Astrocyte of the spinal cord (primary cell): ENCODE measurements around the gene SHISA3.

Experiments used
- DNase-seq: peaks from one replicate; pipeline ENCODE4 v3.0.0; 2011; ENCODE audit warnings: low read depth, low spot score
- H3K4me3 ChIP-seq: 2 replicates; pipeline ENCODE4 v1.5.1; 2011; ENCODE audit warnings: low read depth, mild to moderate bottlenecking, low read length, moderate library complexity
- in situ Hi-C: cut with HindIII; loops from 2 replicates; pipeline ENCODE4 v1.10.0; 2017; ENCODE audit warnings: low sequenced_read_pairs
- TF ChIP-seq, protein P1 (sequence below): IDR thresholded peaks from 2 replicates; pipeline ENCODE4 v1.5.1; 2012; ENCODE audit warnings: low read depth, mild to moderate bottlenecking, low read length, inconsistent platforms

Gene SHISA3

DNA sequence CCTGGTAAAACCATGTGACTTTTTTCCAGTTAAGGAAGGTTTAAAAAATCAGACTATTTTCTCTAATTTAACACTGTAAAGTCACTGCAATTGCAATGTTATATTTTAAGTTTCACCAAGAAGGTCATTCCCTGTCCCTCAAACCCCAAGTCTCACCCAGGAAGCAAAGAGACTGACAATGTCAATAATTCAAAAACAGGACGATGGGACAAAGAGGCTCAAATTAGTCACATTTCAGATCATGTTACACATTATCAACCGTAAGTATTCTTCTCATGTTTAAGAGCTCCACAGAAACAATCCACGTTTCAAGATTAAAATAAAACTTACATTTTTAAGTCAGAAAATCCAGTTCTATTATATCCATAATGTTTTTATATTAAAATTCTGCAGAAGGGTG, 13.2 kb downstream of the SHISA3 start:
- no peak overlapping the region for H3K4me3 ChIP-seq
- TF ChIP-seq, protein P1, sequence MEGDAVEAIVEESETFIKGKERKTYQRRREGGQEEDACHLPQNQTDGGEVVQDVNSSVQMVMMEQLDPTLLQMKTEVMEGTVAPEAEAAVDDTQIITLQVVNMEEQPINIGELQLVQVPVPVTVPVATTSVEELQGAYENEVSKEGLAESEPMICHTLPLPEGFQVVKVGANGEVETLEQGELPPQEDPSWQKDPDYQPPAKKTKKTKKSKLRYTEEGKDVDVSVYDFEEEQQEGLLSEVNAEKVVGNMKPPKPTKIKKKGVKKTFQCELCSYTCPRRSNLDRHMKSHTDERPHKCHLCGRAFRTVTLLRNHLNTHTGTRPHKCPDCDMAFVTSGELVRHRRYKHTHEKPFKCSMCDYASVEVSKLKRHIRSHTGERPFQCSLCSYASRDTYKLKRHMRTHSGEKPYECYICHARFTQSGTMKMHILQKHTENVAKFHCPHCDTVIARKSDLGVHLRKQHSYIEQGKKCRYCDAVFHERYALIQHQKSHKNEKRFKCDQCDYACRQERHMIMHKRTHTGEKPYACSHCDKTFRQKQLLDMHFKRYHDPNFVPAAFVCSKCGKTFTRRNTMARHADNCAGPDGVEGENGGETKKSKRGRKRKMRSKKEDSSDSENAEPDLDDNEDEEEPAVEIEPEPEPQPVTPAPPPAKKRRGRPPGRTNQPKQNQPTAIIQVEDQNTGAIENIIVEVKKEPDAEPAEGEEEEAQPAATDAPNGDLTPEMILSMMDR = no peak
- DNase-seq = no peak
- in situ Hi-C loops = no loop called here

DNA sequence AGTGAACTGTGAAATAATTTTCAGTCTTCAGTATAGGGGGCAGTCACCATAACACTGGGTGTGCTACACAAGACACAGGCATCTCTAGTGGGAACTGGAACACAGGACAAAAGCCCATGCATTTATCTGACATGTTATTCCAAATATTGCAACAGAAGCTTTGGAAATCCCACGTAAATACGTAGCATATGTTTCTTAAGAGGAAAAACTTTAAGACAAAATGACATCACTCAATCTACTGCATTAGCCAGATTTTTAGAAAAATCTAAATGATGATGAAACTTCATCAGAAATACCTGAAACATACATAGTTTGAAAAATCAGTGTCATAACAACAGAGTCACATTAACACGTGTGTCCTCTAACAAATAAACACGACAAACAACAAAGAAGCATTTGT, 14.5 kb downstream of the SHISA3 start:
- in situ Hi-C loops = no loop called here
- DNase-seq = peak; percentile 5
- TF ChIP-seq, protein P1 = no peak
- H3K4me3 ChIP-seq = no peak overlapping the region

DNA sequence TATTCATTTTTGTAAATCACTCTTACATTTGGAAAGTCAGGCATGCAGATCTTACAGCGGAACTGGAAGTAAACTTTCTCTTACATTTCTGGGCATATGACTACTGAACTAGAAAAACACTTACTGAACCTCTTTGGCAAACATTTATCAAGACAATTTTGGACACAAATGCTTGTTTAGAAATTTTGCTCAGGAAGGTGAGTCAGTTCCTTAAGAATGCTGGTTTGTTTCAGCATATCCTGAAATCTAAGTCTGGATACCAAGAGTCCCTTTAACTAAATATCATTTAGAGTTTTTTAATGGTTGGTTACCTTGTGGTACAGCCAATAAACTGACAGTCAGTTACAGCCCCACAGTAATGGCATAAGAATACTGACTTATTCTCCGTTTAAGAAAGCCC, 15.0 kb downstream of the SHISA3 start:
- peak; percentile 82 for DNase-seq
- in situ Hi-C loops = no loop called here
- H3K4me3 ChIP-seq = no peak overlapping the region
- TF ChIP-seq, protein P1 = no peak

DNA sequence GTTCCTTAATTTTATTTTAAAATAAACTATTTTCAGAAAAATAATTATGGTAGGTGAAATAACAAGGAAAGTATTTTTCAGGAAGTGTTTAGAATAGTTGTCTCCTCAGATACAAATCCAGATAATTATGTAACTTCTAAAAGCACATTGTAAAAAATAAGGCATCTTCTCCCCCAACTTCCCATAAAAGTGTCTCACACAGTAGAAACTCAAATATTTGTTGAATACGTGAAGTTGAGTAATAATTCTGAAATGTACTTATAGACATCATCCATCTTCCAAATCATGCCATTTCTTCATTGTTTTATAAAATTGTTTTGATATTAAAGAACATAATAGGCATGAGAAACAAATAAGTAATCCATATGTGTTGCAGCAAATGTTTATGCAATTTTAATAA, 18.0 kb downstream of the SHISA3 start:
- TF ChIP-seq, protein P1 = no peak
- no peak for DNase-seq
- no peak overlapping the region for H3K4me3 ChIP-seq
- in situ Hi-C loops = no loop called here

DNA sequence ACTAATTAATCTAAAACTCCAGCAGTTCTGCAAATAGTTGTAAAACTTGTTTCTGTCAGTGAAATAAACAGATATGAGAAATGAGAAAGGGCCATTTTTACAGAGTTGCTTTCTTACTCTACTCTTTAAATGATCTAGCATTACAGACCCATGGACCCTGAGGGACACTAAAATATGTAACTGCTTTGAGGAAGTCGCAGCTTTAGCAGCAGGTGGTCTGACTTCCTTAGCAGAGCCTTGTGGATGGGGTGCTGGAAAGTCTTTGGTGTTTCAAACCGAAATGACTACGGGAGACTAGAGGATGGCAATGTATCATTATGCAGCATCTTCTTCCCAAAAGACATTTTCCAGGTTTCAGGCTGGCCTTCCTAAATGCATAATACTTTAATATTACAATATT, 18.7 kb downstream of the SHISA3 start:
- no peak for DNase-seq
- TF ChIP-seq, protein P1 = no peak
- H3K4me3 ChIP-seq = no peak overlapping the region
- in situ Hi-C loops = no loop called here

DNA sequence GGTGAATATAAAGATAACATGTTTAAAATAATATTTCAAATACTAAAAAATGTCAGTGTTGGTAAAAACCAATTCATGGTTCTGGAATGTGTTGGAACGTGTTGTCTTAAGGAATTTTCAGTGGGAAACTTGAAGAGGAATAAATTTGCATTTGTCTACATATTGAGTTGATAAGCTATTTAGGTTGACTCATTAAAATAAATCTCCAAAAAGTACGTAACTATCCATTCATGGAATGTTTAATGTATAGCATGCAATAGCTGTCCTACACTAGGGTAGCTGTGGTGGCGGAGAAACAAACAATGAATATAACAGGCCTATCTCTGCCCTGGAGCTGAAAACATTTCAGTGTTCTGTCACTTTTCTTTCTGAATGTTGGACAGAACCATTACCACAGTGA, 20.3 kb downstream of the SHISA3 start:
- in situ Hi-C loops = no loop called here
- TF ChIP-seq, protein P1 = no peak
- DNase-seq = no peak
- H3K4me3 ChIP-seq = no peak overlapping the region

DNA sequence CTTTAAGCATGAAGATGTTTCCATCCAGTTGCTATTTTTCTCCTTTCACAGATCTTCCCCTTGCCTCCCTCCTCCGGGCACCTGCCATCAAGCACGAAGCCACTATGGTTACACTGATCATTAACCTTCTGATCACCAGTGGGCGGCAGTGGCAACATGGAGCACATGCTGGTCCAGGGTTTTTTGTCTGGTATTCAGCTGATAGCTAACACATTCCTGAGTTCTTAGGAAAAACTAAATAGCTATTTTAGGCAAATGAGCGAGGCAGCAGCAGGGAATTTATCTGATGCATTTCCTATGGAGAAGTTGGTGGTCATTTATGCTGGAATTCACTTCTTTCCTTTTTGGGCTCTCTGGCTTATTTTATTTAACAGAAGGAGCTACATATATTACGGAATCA, 22.9 kb downstream of the SHISA3 start:
- in situ Hi-C loops = no loop called here
- TF ChIP-seq, protein P1 = no peak

More for the DNA sequence above, 22.9 kb downstream of the SHISA3 start:
- H3K4me3 ChIP-seq = no peak overlapping the region
- DNase-seq = no peak
